Measurements from ENCODE around the gene KCNJ11.

GRCh38 chr11:17397311-17398002 lies 9.0 kb upstream of the KCNJ11 start:
- TF ChIP-seq POLR2A (IDR thresholded peaks at IDR 0.05) = no peak
- no peak for TF ChIP-seq CTCF (IDR thresholded peaks at IDR 0.05)

Measured in Peyer's patch (tissue), 4 donors.